HepG2 (cell line): ENCODE results near the gene CTIF. TPM values are rescaled to one million over a fixed set of nuclear protein-coding genes. Genes with fewer than 3 reads are reported as not detected.

Experiments
- ATAC-seq: fragments of 200-7000 bp; cut with Tn5 transposase; 3 replicates; pipeline ENCODE4 v1.9.1; 2020; ENCODE audit warnings: mild to moderate bottlenecking, moderate library complexity
- BruUV-seq: library from RNA; stranded (reverse); fragments of 400-500 nt; replicated peaks from 2 replicates; lab custom pipeline; 2021; lab: Mats Ljungman, UMichigan
- CTCF ChIA-PET: fragments of 300-600 bp; formaldehyde crosslinking; extraction: SDS; loops from one replicate; lab custom pipeline; 2021; ENCODE audit warnings: low total read pairs, inconsistent platforms, low intra/inter-chr PET ratio; lab: Yijun Ruan, JAX
- POLR2A ChIA-PET: fragments of 350-600 bp; sonication (Branson Sonifier 250); formaldehyde crosslinking; loops from one replicate; lab custom pipeline; 2020; ENCODE audit warnings: antibody characterized with exemption, inconsistent platforms; lab: Yijun Ruan, JAX
- DNase-seq: peaks from one replicate; pipeline ENCODE4 v3.0.0-alpha.2; 2015; ENCODE audit warnings: low spot score
- FAIRE-seq: peaks from 3 replicates; lab custom pipeline; 2011; peaks lifted over from hg19 to GRCh38; lab: Jason Lieb, UNC
- H2AFZ ChIP-seq: one replicate; pipeline ENCODE4 v1.6.1; 2011; ENCODE audit warnings: low read length, inconsistent platforms
- H3K27ac ChIP-seq: fragments of 300-600 bp; 3 replicates; pipeline ENCODE4 v1.8.0; 2011; ENCODE audit warnings: mixed run types, mild to moderate bottlenecking, mixed read lengths, low read length, inconsistent platforms; ENCODE audit not compliant: insufficient read depth; ENCODE audit errors: extremely low read length
- H3K27me3 ChIP-seq, 2 experiments: fragments of 200-600 bp in 1 of 2; 2 replicates in 1 of 2; 3 replicates in 1 of 2; pipeline versions ENCODE4 v1.6.0 to v1.8.0; 2011; ENCODE audit warnings: low read length in 2 of 2, mild to moderate bottlenecking in 2 of 2, moderate library complexity in 2 of 2, inconsistent platforms in 1 of 2; ENCODE audit not compliant: insufficient read depth in 2 of 2, control insufficient read depth in 1 of 2
- H3K36me3 ChIP-seq, 2 experiments: fragments of 200-600 bp in 1 of 2; replicated peaks in 1 of 2; 2 replicates in 1 of 2; 3 replicates in 1 of 2; pipeline versions ENCODE4 v1.5.1 to v1.8.0; 2011; ENCODE audit warnings: low read length in 2 of 2, inconsistent platforms in 1 of 2; ENCODE audit not compliant: insufficient read depth in 2 of 2, control insufficient read depth in 1 of 2
- H3K4me1 ChIP-seq: 2 replicates; pipeline ENCODE4 v1.5.1; 2012; ENCODE audit warnings: low read length, inconsistent platforms; ENCODE audit not compliant: insufficient read depth
- H3K4me2 ChIP-seq: 2 replicates; pipeline ENCODE4 v1.6.0; 2011; ENCODE audit warnings: low read depth, low read length, inconsistent platforms
- H3K4me3 ChIP-seq, 3 experiments: fragments of 200-600 bp in 1 of 3; sonication (generic), shearing (Covaris generic) in 1 of 3; replicated peaks in 1 of 3; 2 replicates each; pipeline ENCODE4 v1.5.1; 2011 to 2016; ENCODE audit warnings: low read length in 3 of 3, inconsistent platforms in 2 of 3, low read depth in 2 of 3, mild to moderate bottlenecking in 2 of 3, control low read depth in 1 of 3, mixed read lengths in 1 of 3; ENCODE audit not compliant: insufficient read depth in 1 of 3
- H3K79me2 ChIP-seq: one replicate; pipeline ENCODE4 v1.6.1; 2011; ENCODE audit warnings: low read length, inconsistent platforms; ENCODE audit not compliant: insufficient read depth
- H3K9ac ChIP-seq: 2 replicates; pipeline ENCODE4 v1.6.0; 2011; ENCODE audit warnings: mild to moderate bottlenecking, low read depth, low read length, inconsistent platforms; ENCODE audit not compliant: insufficient read depth
- H3K9me3 ChIP-seq: 2 replicates; pipeline ENCODE4 v1.5.1; 2012; ENCODE audit warnings: mild to moderate bottlenecking, low read length
- H4K20me1 ChIP-seq: 2 replicates; pipeline ENCODE4 v1.6.0; 2011; ENCODE audit warnings: inconsistent platforms, mild to moderate bottlenecking, low read length, moderate library complexity; ENCODE audit not compliant: insufficient read depth
- ESRRA ChIP-seq: sonication (generic); formaldehyde crosslinking; IDR thresholded peaks from 2 replicates; pipeline ENCODE4 v1.5.1; 2020; ENCODE audit warnings: mild to moderate bottlenecking, low read depth, missing genetic modification reagents
- IRF2 ChIP-seq: IDR thresholded peaks from 2 replicates; pipeline ENCODE4 v1.6.1; 2018; ENCODE audit warnings: missing genetic modification reagents, missing compliant biosample characterization
- KMT2B ChIP-seq: IDR thresholded peaks from 2 replicates; pipeline ENCODE4 v1.6.1; 2016; ENCODE audit warnings: missing genetic modification reagents, missing compliant biosample characterization
- LBX2 ChIP-seq: sonication (generic); formaldehyde crosslinking; IDR thresholded peaks from 2 replicates; pipeline ENCODE4 v1.5.0; 2020; ENCODE audit warnings: missing genetic modification reagents, mild to moderate bottlenecking, borderline replicate concordance
- NR2F1 ChIP-seq, 2 experiments: fragments of 450-650 bp in 1 of 2; formaldehyde crosslinking in 1 of 2; IDR thresholded peaks; 2 replicates each; pipeline versions ENCODE4 v1.5.0 to v1.6.1; 2016 to 2020; ENCODE audit warnings: mild to moderate bottlenecking in 1 of 2, missing compliant biosample characterization in 1 of 2, missing genetic modification reagents in 1 of 2, moderate library complexity in 1 of 2
- NR2F6 ChIP-seq, 2 experiments: IDR thresholded peaks; 2 replicates each; pipeline ENCODE4 v1.6.1; 2016; ENCODE audit warnings: antibody characterized with exemption in 1 of 2, mild to moderate bottlenecking in 1 of 2
- RELA ChIP-seq: sonication (generic); formaldehyde crosslinking; IDR thresholded peaks from 2 replicates; pipeline ENCODE4 v1.4.0; 2020; ENCODE audit warnings: missing genetic modification reagents
- UBTF ChIP-seq: sonication (generic); formaldehyde crosslinking; IDR thresholded peaks from 2 replicates; pipeline ENCODE4 v1.4.0; 2020; ENCODE audit warnings: mild to moderate bottlenecking, missing genetic modification reagents
- ZNF234 ChIP-seq: sonication (generic); formaldehyde crosslinking; conservative IDR thresholded peaks from 2 replicates; pipeline ENCODE4 v1.5.1; 2020; ENCODE audit warnings: mild to moderate bottlenecking, missing genetic modification reagents
- ZNF749 ChIP-seq: sonication (generic); formaldehyde crosslinking; IDR thresholded peaks from 2 replicates; pipeline ENCODE4 v1.8.0; 2022; ENCODE audit warnings: mild to moderate bottlenecking, missing genetic modification reagents, moderate library complexity, borderline replicate concordance
- WGBS: methylation state at CpG from one replicate; pipeline ENCODE4 v1.1.6; 2017; ENCODE audit warnings: low lambda C conversion rate; 5-methylcytosine and 5-hydroxymethylcytosine counted together
- in situ Hi-C: cut with HindIII; loops from 2 replicates; pipeline ENCODE4 v1.10.0; 2017; ENCODE audit warnings: low pct_unique_long_range_greater_than_20kb; ENCODE audit not compliant: extremely low pct_ligation_motif_present
- intact Hi-C: fragments of 100-400 bp; cut with micrococcal nuclease; formaldehyde crosslinking; loops from one replicate; pipeline ENCODE4 v1.10.0; 2022; ENCODE audit not compliant: unreplicated experiment
- polyA plus RNA-seq, 8 experiments: library from polyadenylated mRNA; depleted of rRNA in 3 of 8; stranded (reverse) in 7 of 8; unstranded in 1 of 8; fragments of >200 nt; fragmentation: Illumina TruSeq in 4 of 8; extraction: Trizol in 4 of 8; gene quantifications; 2 replicates each; pipeline versions ENCODE4 v1.2.1 to v1.2.3, GENCODE V29; 2011 to 2016; ENCODE audit warnings: low read depth in 4 of 8, missing spikeins in 1 of 8, mixed read lengths in 1 of 8; ENCODE audit not compliant: insufficient read depth in 1 of 8
- total RNA-seq, 5 experiments: library from RNA; depleted of rRNA; stranded (reverse); fragments of >200 nt; fragmentation: Illumina TruSeq; extraction: Trizol; gene quantifications; 2 replicates each; pipeline ENCODE4 v1.2.3, GENCODE V29; 2016; ENCODE audit warnings: low read depth in 1 of 5
- TF ChIP-seq, protein P1 (sequence below): IDR thresholded peaks from 2 replicates; pipeline ENCODE4 v1.6.1; 2012; ENCODE audit warnings: inconsistent platforms

Gene CTIF
- total and polyA plus RNA-seq, 2 of the 13 experiments (the other 11 are each of a cell fraction or from before 2014, with no cell fraction given): 18.2 to 28.0 TPM

GRCh38 chr18:48689548-48689947 lies 150.7 kb downstream of the CTIF start (continued):
- TF ChIP-seq NR2F6 (IDR thresholded peaks at IDR 0.05) (peak; percentile 52), NR2F6 (CRISPR knock-in tag; IDR thresholded peaks at IDR 0.05) (0 out of 2 replicates have a peak, but pooled peaks have one; percentile 33), UBTF (CRISPR knock-in tag) (no peak), ZNF749 (CRISPR knock-in tag) (no peak), LBX2 (CRISPR knock-in tag) (no peak), IRF2 (no peak), NR2F1 (CRISPR knock-in tag; IDR thresholded peaks at IDR 0.05) (peak in 1 of 2 experiments; percentile 39; a peak in 1 of 4 replicates), ESRRA (CRISPR knock-in tag) (peak; percentile 67; the same call in 1 of the 2 replicates), RELA (CRISPR knock-in tag) (no peak), ZNF234 (CRISPR knock-in tag) (no peak)
- TF ChIP-seq, protein P1, sequence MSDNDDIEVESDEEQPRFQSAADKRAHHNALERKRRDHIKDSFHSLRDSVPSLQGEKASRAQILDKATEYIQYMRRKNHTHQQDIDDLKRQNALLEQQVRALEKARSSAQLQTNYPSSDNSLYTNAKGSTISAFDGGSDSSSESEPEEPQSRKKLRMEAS: no peak

GRCh38 chr18:48690494-48690893 lies 151.7 kb downstream of the CTIF start:
- intact Hi-C loops: no loop called here
- no peaks in the 10 kb centered on the region for H3K9me3 ChIP-seq
- H3K36me3 ChIP-seq: peaks cover 4 to 44% of the 10 kb centered on the region in 2 experiments
- no peak overlapping the region for H3K4me2 ChIP-seq
- no peak for TF ChIP-seq KMT2B (CRISPR knock-in tag)
- no peaks in the 10 kb centered on the region for H3K27me3 ChIP-seq
- ChIA-PET POLR2A (no interaction called here), CTCF (no interaction called here)
- ATAC-seq (no peak), FAIRE-seq (no peak), DNase-seq (no peak)
- BruUV-seq: no TSS peak
- no peak overlapping the region for H2AFZ ChIP-seq
- H3K79me2 ChIP-seq: no peaks in the 10 kb centered on the region
- 98% methylated on average over 5 of the region's 5 CpGs for WGBS
- H3K4me3 ChIP-seq: no peak overlapping the region
- no peak overlapping the region for H3K9ac ChIP-seq
- no peak overlapping the region for H3K27ac ChIP-seq
- H3K4me1 ChIP-seq: peaks cover 8% of the 10 kb centered on the region
- in situ Hi-C loops: loop anchor here (25.0 kb wide), 1 partner anchor 747 kb away; no protein-coding TSS in a partner anchor
- no peaks in the 10 kb centered on the region for H4K20me1 ChIP-seq
